Measurements from ENCODE around the gene ATR. TPM values are rescaled to one million over a fixed set of nuclear protein-coding genes. Genes with fewer than 3 reads are reported as not detected.

The ATR gene
- total and polyA plus RNA-seq, 9 of the 15 experiments (the other 6 are each of a cell fraction or from before 2014, with no cell fraction given): 18.0 to 37.8 (median 23.2) TPM

DNA sequence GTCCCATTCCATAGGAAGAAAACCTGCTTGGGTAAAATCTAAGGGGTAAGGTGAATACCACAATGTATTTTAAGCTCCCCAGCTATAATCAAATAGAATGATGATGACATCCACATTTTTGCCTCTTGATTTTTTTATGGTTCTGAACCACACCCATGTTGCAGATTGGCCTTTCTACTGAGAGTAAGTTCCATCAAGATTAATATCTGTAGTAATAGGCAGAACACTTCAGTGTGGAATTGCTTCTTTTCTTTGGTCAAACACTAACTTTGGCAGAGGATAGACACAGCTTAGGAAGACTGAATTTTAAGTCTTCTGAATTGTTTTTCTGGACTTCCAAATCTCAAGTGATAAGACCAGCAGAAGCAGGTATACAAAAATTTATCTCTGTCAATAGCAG, 44.7 kb upstream of the ATR start:
- TF ChIP-seq KAT8 (IDR thresholded peaks at IDR 0.05; ENCODE audit: low read depth) (no peak), MCM7 (IDR thresholded peaks at IDR 0.05) (no peak), EGR1 (conservative IDR thresholded peaks at IDR 0.05) (no peak), IRF2 (CRISPR knock-in tag; IDR thresholded peaks at IDR 0.05) (no peak), YY1 (IDR thresholded peaks at IDR 0.05; ENCODE audit: borderline replicate concordance in 1 of 3, control insufficient read depth in 1 of 3, extremely low read depth in 1 of 3, insufficient read depth in 3 of 3, insufficient read length in 1 of 3, insufficient replicate concordance in 2 of 3, low read depth in 1 of 3, low read length in 2 of 3) (no peak), ERF (CRISPR knock-in tag; IDR thresholded peaks at IDR 0.05) (no peak), FOXO4 (CRISPR knock-in tag; IDR thresholded peaks at IDR 0.05) (no peak)
- TF ChIP-seq, protein P1, sequence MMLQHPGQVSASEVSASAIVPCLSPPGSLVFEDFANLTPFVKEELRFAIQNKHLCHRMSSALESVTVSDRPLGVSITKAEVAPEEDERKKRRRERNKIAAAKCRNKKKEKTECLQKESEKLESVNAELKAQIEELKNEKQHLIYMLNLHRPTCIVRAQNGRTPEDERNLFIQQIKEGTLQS (IDR thresholded peaks at IDR 0.05): peak; percentile 45
- TF ChIP-seq, protein P1 (CRISPR knock-in tag; conservative IDR thresholded peaks at IDR 0.05): no peak
- no peaks in the 10 kb centered on the region for H3K79me2 ChIP-seq (ENCODE audit: control insufficient read depth, insufficient read depth, low read length)
- CTCF ChIA-PET (ENCODE audit: low intra/inter-chr PET ratio): no interaction called here
- no peaks in the 10 kb centered on the region for H3K9me3 ChIP-seq (replicated peaks; ENCODE audit: control insufficient read depth, insufficient read depth, low read depth, low read length)
- DNase-seq (ENCODE audit: extremely low read depth in 1 of 4, low spot score in 3 of 4) (no peak), ATAC-seq (no peak), FAIRE-seq (no peak)
- H3K9me1 ChIP-seq (ENCODE audit: control insufficient read depth, insufficient read depth, low read length): no peaks in the 10 kb centered on the region
- peaks cover 5% of the 10 kb centered on the region; the same call in 1 of the 2 replicates for H4K20me1 ChIP-seq (replicated peaks; ENCODE audit: control insufficient read depth, insufficient read depth, low read length)
- peaks cover 3 to 27% of the 10 kb centered on the region in 2 experiments; a peak in 3 of 5 replicates for H3K4me1 ChIP-seq (replicated peaks in 1 of 2; ENCODE audit: control insufficient read depth in 2 of 2, insufficient read depth in 2 of 2, low read length in 2 of 2)
- H3K4me3 ChIP-seq: no peak overlapping the region
- POLR2A ChIA-PET: interaction anchor here (2.3 to 2.9 kb wide), 4 partner anchors 11 to 19 kb away, joined by 8 to 10 read pairs (median 8); no protein-coding TSS in a partner anchor
- H3K36me3 ChIP-seq (ENCODE audit: control insufficient read depth, insufficient read depth, low read length): no peaks in the 10 kb centered on the region
- in situ Hi-C loops (cut with MboI): no loop called here
- H3K4me2 ChIP-seq (ENCODE audit: insufficient read depth, low read length): no peak overlapping the region
- no peak overlapping the region for H3K27ac ChIP-seq (ENCODE audit: extremely low read depth, low read depth, low read length)
- intact Hi-C loops (cut with micrococcal nuclease): no loop called here
- no peak overlapping the region for H3K9ac ChIP-seq (ENCODE audit: insufficient read depth in 1 of 2, low read depth in 2 of 2, low read length in 2 of 2)
- no TSS peak for BruUV-seq (replicated peaks)
- no peaks in the 10 kb centered on the region for H3K27me3 ChIP-seq (ENCODE audit: control insufficient read depth in 2 of 2, insufficient read depth in 2 of 2, low read length in 2 of 2)
- H2AFZ ChIP-seq (ENCODE audit: low read depth, low read length): no peak overlapping the region
